Epithelial cell of proximal tubule (primary cell): ENCODE measurements around the gene COL23A1. TPM values are rescaled to one million over a fixed set of nuclear protein-coding genes. Genes with fewer than 3 reads are reported as not detected.

Source experiments
- DNase-seq: peaks from one replicate; pipeline ENCODE4 v3.0.0-alpha.2; 2011; ENCODE audit warnings: low read depth
- H3K4me3 ChIP-seq: 2 replicates; pipeline ENCODE4 v1.5.1; 2011; ENCODE audit warnings: low read depth, mild to moderate bottlenecking, low read length
- CTCF ChIP-seq: conservative IDR thresholded peaks from 2 replicates; pipeline ENCODE4 v1.5.1; 2012; ENCODE audit warnings: low read depth, mild to moderate bottlenecking, low read length
- total RNA-seq: library from RNA; depleted of rRNA; stranded (reverse); fragments of >200 nt; gene quantifications from 2 replicates; pipeline ENCODE4 v1.2.3, GENCODE V29; 2015

COL23A1 gene
- total RNA-seq, 1 donor from 2014 or later, result not detected

- DNase-seq, result no peak
- no peak overlapping the region for H3K4me3 ChIP-seq
- no peak for TF ChIP-seq CTCF
Measured at GRCh38 chr5:178526773-178527457, 63.3 kb downstream of the COL23A1 start.

GRCh38 chr5:178525906-178526732 lies 64.1 kb downstream of the COL23A1 start:
- no peak for TF ChIP-seq CTCF
- no peak for DNase-seq
- H3K4me3 ChIP-seq, result no peak overlapping the region

- no peak for DNase-seq
- no peak overlapping the region for H3K4me3 ChIP-seq
- no peak for TF ChIP-seq CTCF
Measured at GRCh38 chr5:178524093-178524882, 65.9 kb downstream of the COL23A1 start.

GRCh38 chr5:178522361-178522760 lies 67.8 kb downstream of the COL23A1 start:
- TF ChIP-seq CTCF, result no peak
- no peak for DNase-seq
- no peak overlapping the region for H3K4me3 ChIP-seq

GRCh38 chr5:178520851-178521250 lies 69.3 kb downstream of the COL23A1 start:
- no peak overlapping the region for H3K4me3 ChIP-seq
- TF ChIP-seq CTCF, result no peak
- DNase-seq, result no peak

GRCh38 chr5:178519804-178520203 lies 70.4 kb downstream of the COL23A1 start:
- no peak for DNase-seq
- no peak overlapping the region for H3K4me3 ChIP-seq
- no peak for TF ChIP-seq CTCF
